ENCODE measurements around the gene TIAM2.

GRCh38 chr6:154974485-154975149, 20.5 kb upstream of the TIAM2 start:
- TF ChIP-seq EZH2phosphoT487 (IDR thresholded peaks at IDR 0.05; ENCODE audit: borderline replicate concordance, low read depth, low read length) (no peak), CTCF (conservative IDR thresholded peaks at IDR 0.05; ENCODE audit: low read length) (peak; percentile 48)
